ENCODE data around the gene SH3PXD2A.

GRCh38 chr10:103720328-103720963, 134.9 kb downstream of the SH3PXD2A start:
- TF ChIP-seq CTCF (conservative IDR thresholded peaks at IDR 0.05 in 1 of 2, IDR thresholded peaks at IDR 0.05 in 1 of 2; ENCODE audit: extremely low read depth in 1 of 2, insufficient read depth in 1 of 2, low read depth in 1 of 2, low read length in 2 of 2): no peak
- no peak for TF ChIP-seq EZH2 (IDR thresholded peaks at IDR 0.05; ENCODE audit: borderline replicate concordance, low read length)

Data from mammary epithelial cell (primary cell).